ENCODE measurements around the gene ACOT13.

DNA sequence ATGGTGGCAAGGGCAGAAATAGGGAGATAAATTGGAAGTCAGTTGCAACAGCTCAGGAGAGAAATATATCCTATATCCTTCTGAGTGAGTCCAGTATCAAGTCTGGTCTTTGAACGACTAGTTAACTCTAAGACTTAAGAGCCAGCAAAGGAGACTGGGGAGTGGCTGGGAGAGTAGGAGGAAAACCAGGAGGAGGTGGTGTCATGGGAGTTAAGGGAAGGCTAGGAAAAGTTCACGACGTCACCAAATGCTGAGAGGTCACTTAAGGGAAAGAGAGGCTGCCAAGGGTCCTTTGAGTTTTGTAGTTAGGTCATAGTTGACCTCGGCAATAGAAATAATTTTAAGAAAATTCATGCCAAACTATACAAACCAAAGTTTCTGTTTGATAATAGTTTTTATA, 25.1 kb downstream of the ACOT13 start:
- no peak for TF ChIP-seq SIN3A (IDR thresholded peaks at IDR 0.05; ENCODE audit: borderline replicate concordance, insufficient read depth, low read length)
- no peak for TF ChIP-seq TAF1 (IDR thresholded peaks at IDR 0.05; ENCODE audit: borderline replicate concordance, insufficient read depth, low read length)
- TF ChIP-seq POLR2AphosphoS5 (IDR thresholded peaks at IDR 0.05; ENCODE audit: low read depth, low read length) = no peak
